IMR-90 (cell line): ENCODE data around the gene MESP2. TPM values are rescaled to one million over a fixed set of nuclear protein-coding genes. Genes with fewer than 3 reads are reported as not detected.

Experiments
- ATAC-seq: fragments of 200-7000 bp; cut with Tn5 transposase; 2 replicates; pipeline ENCODE4 v1.9.1; 2020; ENCODE audit warnings: low read depth, mild to moderate bottlenecking, moderate library complexity
- BruUV-seq: library from RNA; stranded (reverse); fragments of 400-500 nt; replicated peaks from 2 replicates; lab custom pipeline; 2021; lab: Mats Ljungman, UMichigan
- CTCF ChIA-PET: fragments of 300-600 bp; formaldehyde crosslinking; extraction: SDS; loops from one replicate; lab custom pipeline; 2021; ENCODE audit warnings: antibody characterized with exemption; lab: Yijun Ruan, JAX
- POLR2A ChIA-PET: fragments of 300-600 bp; sonication (Branson Sonifier 250); formaldehyde crosslinking; loops from one replicate; lab custom pipeline; 2022; ENCODE audit warnings: antibody characterized with exemption; ENCODE audit not compliant: unreplicated experiment; lab: Charles Lee
- DNase-seq: peaks from one replicate; pipeline ENCODE4 v3.0.0; 2013
- H2AFZ ChIP-seq: replicated peaks from 2 replicates; pipeline ENCODE3; 2013; ENCODE audit warnings: low read length, mild to moderate bottlenecking; ENCODE audit not compliant: poor library complexity
- H2AK5ac ChIP-seq: 2 replicates; pipeline ENCODE4 v1.6.1; 2013; ENCODE audit warnings: low read depth, low read length, inconsistent platforms
- H2AK9ac ChIP-seq: replicated peaks from 2 replicates; pipeline ENCODE3; 2013; ENCODE audit warnings: mild to moderate bottlenecking, low read depth, low read length, moderate library complexity; ENCODE audit not compliant: poor library complexity
- H2BK120ac ChIP-seq: 2 replicates; pipeline ENCODE4 v1.6.1; 2013; ENCODE audit warnings: low read depth, low read length, inconsistent platforms
- H2BK15ac ChIP-seq: 3 replicates; pipeline ENCODE4 v1.6.1; 2013; ENCODE audit warnings: low read depth, low read length, inconsistent platforms
- H2BK20ac ChIP-seq: 2 replicates; pipeline ENCODE4 v1.6.1; 2013; ENCODE audit warnings: low read depth, mild to moderate bottlenecking, inconsistent platforms, low read length, moderate library complexity
- H2BK5ac ChIP-seq: 2 replicates; pipeline ENCODE4 v1.6.1; 2013; ENCODE audit warnings: mild to moderate bottlenecking, low read depth, low read length, inconsistent platforms; ENCODE audit not compliant: poor library complexity, severe bottlenecking
- H3K14ac ChIP-seq: replicated peaks from 2 replicates; pipeline ENCODE4 v1.6.1; 2013; ENCODE audit warnings: low read depth, low read length, inconsistent platforms
- H3K18ac ChIP-seq: 2 replicates; pipeline ENCODE4 v1.6.1; 2013; ENCODE audit warnings: low read depth, low read length, control low read depth
- H3K23ac ChIP-seq: 2 replicates; pipeline ENCODE4 v1.6.1; 2013; ENCODE audit warnings: low read depth, low read length, inconsistent platforms
- H3K27ac ChIP-seq: 2 replicates; pipeline ENCODE4 v1.5.1; 2013; ENCODE audit warnings: mild to moderate bottlenecking, control low read depth, low read length; ENCODE audit not compliant: insufficient read depth
- H3K27me3 ChIP-seq: 2 replicates; pipeline ENCODE4 v1.6.1; 2013; ENCODE audit warnings: low read length; ENCODE audit not compliant: control insufficient read depth, insufficient read depth
- H3K36me3 ChIP-seq: 2 replicates; pipeline ENCODE4 v1.6.1; 2013; ENCODE audit warnings: low read length, mixed read lengths; ENCODE audit not compliant: control insufficient read depth, insufficient read depth
- H3K4ac ChIP-seq: 2 replicates; pipeline ENCODE4 v1.6.1; 2013; ENCODE audit warnings: low read depth, low read length, inconsistent platforms
- H3K4me1 ChIP-seq: 2 replicates; pipeline ENCODE4 v1.6.1; 2013; ENCODE audit warnings: low read length, mixed read lengths; ENCODE audit not compliant: control insufficient read depth, insufficient read depth
- H3K4me2 ChIP-seq: 2 replicates; pipeline ENCODE4 v1.6.1; 2013; ENCODE audit warnings: low read depth, mild to moderate bottlenecking, control low read depth, low read length, moderate library complexity
- H3K4me3 ChIP-seq: 2 replicates; pipeline ENCODE4 v1.5.1; 2013; ENCODE audit warnings: low read depth, mild to moderate bottlenecking, control low read depth, low read length, moderate library complexity; ENCODE audit not compliant: insufficient read depth
- H3K56ac ChIP-seq: 2 replicates; pipeline ENCODE4 v1.6.1; 2013; ENCODE audit warnings: low read length, inconsistent platforms; ENCODE audit not compliant: insufficient read depth; ENCODE audit errors: extremely low read depth
- H3K79me1 ChIP-seq, 2 experiments: 2 replicates each; pipeline ENCODE4 v1.6.1; 2013; ENCODE audit warnings: low read length in 2 of 2, inconsistent platforms in 1 of 2, low read depth in 1 of 2
- H3K9ac ChIP-seq: 2 replicates; pipeline ENCODE4 v1.6.1; 2013; ENCODE audit warnings: low read depth, low read length, control low read depth
- H3K9me1 ChIP-seq: 2 replicates; pipeline ENCODE4 v1.6.1; 2013; ENCODE audit warnings: low read length, inconsistent platforms; ENCODE audit not compliant: insufficient read depth
- H3K9me3 ChIP-seq: 2 replicates; pipeline ENCODE4 v1.6.1; 2013; ENCODE audit warnings: low read length; ENCODE audit not compliant: control insufficient read depth, insufficient read depth
- H4K20me1 ChIP-seq: 2 replicates; pipeline ENCODE4 v1.6.1; 2013; ENCODE audit warnings: low read length, inconsistent platforms; ENCODE audit not compliant: insufficient read depth
- H4K5ac ChIP-seq: 2 replicates; pipeline ENCODE4 v1.6.1; 2013; ENCODE audit warnings: mild to moderate bottlenecking, low read depth, low read length, control low read depth
- H4K8ac ChIP-seq, 2 experiments: 2 replicates each; pipeline ENCODE4 v1.6.1; 2013; ENCODE audit warnings: low read depth in 2 of 2, low read length in 2 of 2, control low read depth in 1 of 2, inconsistent platforms in 1 of 2
- H4K91ac ChIP-seq: 2 replicates; pipeline ENCODE4 v1.6.1; 2013; ENCODE audit warnings: low read depth, low read length, inconsistent platforms; ENCODE audit not compliant: insufficient read depth
- BHLHE40 ChIP-seq: fragments of 150-350 bp; IDR thresholded peaks from 2 replicates; pipeline ENCODE4 v1.6.1; 2016; ENCODE audit warnings: mild to moderate bottlenecking, low read depth, low read length
- CEBPB ChIP-seq: IDR thresholded peaks from 2 replicates; pipeline ENCODE4 v1.6.1; 2012; ENCODE audit warnings: low read depth, low read length, improper control_type of control experiment
- CHD1 ChIP-seq: IDR thresholded peaks from 2 replicates; pipeline ENCODE4 v1.6.1; 2012; ENCODE audit warnings: low read depth, low read length, improper control_type of control experiment
- CTCF ChIP-seq: conservative IDR thresholded peaks from 2 replicates; pipeline ENCODE4 v1.5.1; 2012; ENCODE audit warnings: mild to moderate bottlenecking, low read depth, low read length, improper control_type of control experiment
- ELK1 ChIP-seq: fragments of 150-350 bp; IDR thresholded peaks from 2 replicates; pipeline ENCODE4 v1.6.1; 2016; ENCODE audit warnings: low read depth, mild to moderate bottlenecking, low read length, moderate library complexity, borderline replicate concordance
- FOS ChIP-seq: fragments of 150-350 bp; IDR thresholded peaks from 2 replicates; pipeline ENCODE4 v1.6.1; 2016; ENCODE audit warnings: low read depth, low read length
- MAFK ChIP-seq: IDR thresholded peaks from 2 replicates; pipeline ENCODE4 v1.6.1; 2012; ENCODE audit warnings: low read depth, low read length, improper control_type of control experiment
- MAZ ChIP-seq: IDR thresholded peaks from 2 replicates; pipeline ENCODE4 v1.6.1; 2012; ENCODE audit warnings: low read depth, mild to moderate bottlenecking, low read length, improper control_type of control experiment, moderate library complexity, borderline replicate concordance
- MXI1 ChIP-seq: IDR thresholded peaks from 2 replicates; pipeline ENCODE4 v1.6.1; 2012; ENCODE audit warnings: low read depth, mild to moderate bottlenecking, low read length, moderate library complexity, borderline replicate concordance
- POLR2A ChIP-seq: IDR thresholded peaks from 2 replicates; pipeline ENCODE4 v1.6.1; 2012; ENCODE audit warnings: mild to moderate bottlenecking, low read depth, low read length
- RAD21 ChIP-seq: IDR thresholded peaks from 2 replicates; pipeline ENCODE4 v1.6.1; 2012; ENCODE audit warnings: low read length, improper control_type of control experiment
- RCOR1 ChIP-seq: IDR thresholded peaks from 2 replicates; pipeline ENCODE4 v1.6.1; 2012; ENCODE audit warnings: mild to moderate bottlenecking, low read length, improper control_type of control experiment; ENCODE audit not compliant: insufficient replicate concordance
- USF2 ChIP-seq: fragments of 150-350 bp; IDR thresholded peaks from 2 replicates; pipeline ENCODE4 v1.6.1; 2017; ENCODE audit warnings: mild to moderate bottlenecking, antibody characterized with exemption, low read length, low read depth
- WGBS, 2 experiments: methylation state at CpG; one replicate each; pipeline versions ENCODE4 v1.1.5 to v1.1.7; 2013; ENCODE audit warnings: missing lambda C conversion rate in 2 of 2; ENCODE audit not compliant: insufficient read length in 1 of 2; ENCODE audit errors: extremely low coverage in 2 of 2; 5-methylcytosine and 5-hydroxymethylcytosine counted together
- dilution Hi-C: fragments of 300-500 bp; cut with HindIII; formaldehyde crosslinking; loops from one replicate; pipeline ENCODE4 v1.14.3; 2018; ENCODE audit warnings: low sequenced_read_pairs; ENCODE audit not compliant: unreplicated experiment
- in situ Hi-C: fragments of 300-500 bp; cut with MboI; formaldehyde crosslinking; loops from 3 replicates; pipeline ENCODE4 v1.14.3; 2019; ENCODE audit warnings: low sequenced_read_pairs, inconsistent platforms, mixed read lengths
- intact Hi-C: fragments of 100-400 bp; cut with micrococcal nuclease; formaldehyde crosslinking; loops from 2 replicates; pipeline ENCODE4 v1.10.0; 2022
- polyA plus RNA-seq, 3 experiments: library from polyadenylated mRNA; depleted of rRNA; stranded (reverse); fragments of >200 nt; gene quantifications; 2 replicates each; pipeline ENCODE4 v1.2.3, GENCODE V29; 2012; ENCODE audit warnings: low replicate concordance in 1 of 3
- total RNA-seq: library from RNA; depleted of rRNA; stranded (reverse); fragments of >200 nt; gene quantifications from 2 replicates; pipeline ENCODE4 v1.2.3, GENCODE V29; 2012

Gene MESP2
- total and polyA plus RNA-seq, 2 of the 4 experiments (the other 2 are of a cell fraction), result 0.18 to 0.32 TPM

DNA sequence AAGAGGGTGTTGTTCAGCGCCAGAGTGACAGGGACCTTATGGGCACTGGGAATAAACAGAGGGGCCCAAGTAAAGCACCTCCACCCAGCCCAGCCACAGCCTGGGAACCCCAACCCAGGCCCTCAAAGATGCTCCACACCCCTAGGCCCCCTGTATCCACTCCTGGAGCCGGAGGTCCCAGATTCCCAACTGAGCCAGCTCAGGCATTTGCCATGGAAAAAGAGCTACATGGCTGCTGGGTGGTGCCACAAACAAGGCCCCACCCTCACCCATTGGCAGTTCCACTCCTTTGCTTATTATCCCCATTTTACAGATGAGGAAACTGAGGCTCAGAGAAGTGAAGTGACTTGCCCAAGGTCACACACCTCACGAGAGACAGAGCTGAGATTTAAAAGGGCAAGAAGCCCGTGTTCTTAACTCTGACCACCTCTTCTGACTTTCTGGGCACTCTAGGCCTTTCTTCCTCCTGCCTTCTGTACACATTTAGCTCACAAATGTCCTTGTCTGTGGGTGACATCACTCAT, 21.6 kb downstream of the MESP2 start:
- no peak overlapping the region for H2BK15ac ChIP-seq
- ChIA-PET CTCF (no interaction called here), POLR2A (interaction anchor here (0.6 kb wide), 1 partner anchor 133 kb away, joined by 4 read pairs; no protein-coding TSS in a partner anchor)
- TF ChIP-seq USF2 (no peak), CHD1 (no peak), CEBPB (no peak), POLR2A (no peak), FOS (no peak), CTCF (no peak), ELK1 (no peak), MXI1 (no peak), RAD21 (no peak), MAFK (no peak), BHLHE40 (no peak), MAZ (no peak), RCOR1 (no peak)
- H3K14ac ChIP-seq, result no peak overlapping the region
- no peak overlapping the region for H2AK5ac ChIP-seq
- no peak overlapping the region for H3K4ac ChIP-seq
- H2BK20ac ChIP-seq, result no peak overlapping the region
- H3K23ac ChIP-seq, result no peak overlapping the region
- H4K5ac ChIP-seq, result no peak overlapping the region
- no peak overlapping the region for H2BK120ac ChIP-seq
- H3K79me1 ChIP-seq, result no peaks in the 10 kb centered on the region
- 0 out of 2 replicates have a peak, but pooled peaks cover 5% of the 10 kb centered on the region for H3K9me1 ChIP-seq
- no TSS peak for BruUV-seq
- H2BK5ac ChIP-seq, result no peak overlapping the region
- H3K36me3 ChIP-seq, result peaks cover 42% of the 10 kb centered on the region
- no peak overlapping the region for H2AFZ ChIP-seq
- no peak overlapping the region for H3K9ac ChIP-seq
- H3K4me3 ChIP-seq, result no peak overlapping the region
- no peak overlapping the region for H3K56ac ChIP-seq
- no peak overlapping the region for H3K4me2 ChIP-seq
- H3K18ac ChIP-seq, result no peak overlapping the region
- no peak overlapping the region for H4K8ac ChIP-seq
- H3K4me1 ChIP-seq, result peaks cover 5% of the 10 kb centered on the region
- in situ Hi-C loops, result no loop called here
- no peak for ATAC-seq
- no peak overlapping the region for H3K27ac ChIP-seq
- no peaks in the 10 kb centered on the region for H3K27me3 ChIP-seq
- no peak overlapping the region for H4K91ac ChIP-seq
- no peaks in the 10 kb centered on the region for H4K20me1 ChIP-seq
- 100% methylated on average over 1 of the region's 4 CpGs; no CpG with 5 or more reads in 1 of the 2 experiments for WGBS, 2 experiments
- no peak overlapping the region for H2AK9ac ChIP-seq
- intact Hi-C loops, result no loop called here
- DNase-seq, result no peak
- dilution Hi-C loops, result no loop called here
- peaks cover 6% of the 10 kb centered on the region; the same call in 1 of the 2 replicates for H3K9me3 ChIP-seq
